Fibroblast of peridontal ligament (primary cell): ENCODE results near the gene IFRD1.
"Not testable (repeated sequence)": the region's sequence is repeated elsewhere in the genome, so short reads cannot be mapped to it uniquely, and the experiment has no call there.

Experiments used
- DNase-seq: peaks from one replicate; pipeline ENCODE4 v3.0.0-alpha.2; 2010; ENCODE audit errors: extremely low read depth

Gene IFRD1

GRCh38 chr7:112442210-112442609, 8.1 kb upstream of the IFRD1 start:
- no peak for DNase-seq

GRCh38 chr7:112444505-112444904, 5.8 kb upstream of the IFRD1 start:
- DNase-seq = no peak

GRCh38 chr7:112446431-112446830, 3.8 kb upstream of the IFRD1 start:
- DNase-seq = no peak

GRCh38 chr7:112447406-112447805, 2.9 kb upstream of the IFRD1 start:
- DNase-seq = no peak

GRCh38 chr7:112448381-112448780, 1.9 kb upstream of the IFRD1 start:
- DNase-seq = no peak

- no peak for DNase-seq
Measured at GRCh38 chr7:112448891-112449290, 1.4 kb upstream of the IFRD1 start.

GRCh38 chr7:112449353-112449752, 907 bp upstream of the IFRD1 start:
- no peak for DNase-seq

GRCh38 chr7:112450807-112451761, 824 bp downstream of the IFRD1 start:
- peak; percentile 97 for DNase-seq

- peak; percentile 70 for DNase-seq
Measured at GRCh38 chr7:112452102-112452888, 2.0 kb downstream of the IFRD1 start.

GRCh38 chr7:112453505-112454171, 3.4 kb downstream of the IFRD1 start:
- DNase-seq = peak; percentile 87

GRCh38 chr7:112454191-112454590, 3.9 kb downstream of the IFRD1 start:
- not testable (repeated sequence) for DNase-seq

- DNase-seq = no peak
Measured at GRCh38 chr7:112459645-112460044, 9.4 kb downstream of the IFRD1 start.

- peak; percentile 89 for DNase-seq
Measured at GRCh38 chr7:112462236-112462635, 12.0 kb downstream of the IFRD1 start.

- DNase-seq = no peak
Measured at GRCh38 chr7:112467867-112468266, 17.6 kb downstream of the IFRD1 start.

- DNase-seq = no peak
Measured at GRCh38 chr7:112470194-112470593, 19.9 kb downstream of the IFRD1 start.

GRCh38 chr7:112476390-112477052, 26.3 kb downstream of the IFRD1 start:
- no peak for DNase-seq

GRCh38 chr7:112481121-112481736, 31.0 kb downstream of the IFRD1 start:
- DNase-seq = no peak

- peak; percentile 91 for DNase-seq
Measured at GRCh38 chr7:112481833-112482670, 31.8 kb downstream of the IFRD1 start.

- peak; percentile 93 for DNase-seq
Measured at GRCh38 chr7:112484671-112485167, 34.5 kb downstream of the IFRD1 start.

- DNase-seq = no peak
Measured at GRCh38 chr7:112485766-112486165, 35.5 kb downstream of the IFRD1 start.
